ENCODE data around the gene NOXA1.
A peak's percentile ranks its signal among the peaks of the same experiment; 100 is the strongest.

The NOXA1 gene

GRCh38 chr9:137427454-137428310 is 4.5 kb downstream of the NOXA1 start:
- DNase-seq: no peak

- no peak for DNase-seq
Observed at GRCh38 chr9:137428311-137428630, 5.1 kb downstream of the NOXA1 start.

- no peak for DNase-seq
Observed at GRCh38 chr9:137428841-137429545, 5.8 kb downstream of the NOXA1 start.

- DNase-seq: no peak
Observed at GRCh38 chr9:137429546-137429890, 6.3 kb downstream of the NOXA1 start.

- no peak for DNase-seq
Observed at GRCh38 chr9:137429974-137430722, 7.0 kb downstream of the NOXA1 start.

- no peak for DNase-seq
Observed at GRCh38 chr9:137430723-137431415, 7.7 kb downstream of the NOXA1 start.

- no peak for DNase-seq
Observed at GRCh38 chr9:137431416-137431931, 8.3 kb downstream of the NOXA1 start.

- no peak for DNase-seq
Observed at GRCh38 chr9:137432687-137433348, 9.6 kb downstream of the NOXA1 start.

GRCh38 chr9:137433349-137433915 is 10.2 kb downstream of the NOXA1 start:
- DNase-seq: no peak

- no peak for DNase-seq
Observed at GRCh38 chr9:137433916-137434431, 10.8 kb downstream of the NOXA1 start.

GRCh38 chr9:137434498-137435380 is 11.5 kb downstream of the NOXA1 start:
- no peak for DNase-seq

- DNase-seq: no peak
Observed at GRCh38 chr9:137435381-137435891, 12.2 kb downstream of the NOXA1 start.

GRCh38 chr9:137435980-137436760 is 13.0 kb downstream of the NOXA1 start:
- DNase-seq: peak; percentile 62

- DNase-seq: no peak
Observed at GRCh38 chr9:137436761-137437600, 13.8 kb downstream of the NOXA1 start.

GRCh38 chr9:137437691-137438590 is 14.7 kb downstream of the NOXA1 start:
- DNase-seq: no peak

- no peak for DNase-seq
Observed at GRCh38 chr9:137438591-137439157, 15.5 kb downstream of the NOXA1 start.

GRCh38 chr9:137439158-137439714 is 16.0 kb downstream of the NOXA1 start:
- DNase-seq: no peak
